Measurements from ENCODE around the gene LY6G5C. TPM values are rescaled to one million over a fixed set of nuclear protein-coding genes. Genes with fewer than 3 reads are reported as not detected.

The LY6G5C gene, protein sequence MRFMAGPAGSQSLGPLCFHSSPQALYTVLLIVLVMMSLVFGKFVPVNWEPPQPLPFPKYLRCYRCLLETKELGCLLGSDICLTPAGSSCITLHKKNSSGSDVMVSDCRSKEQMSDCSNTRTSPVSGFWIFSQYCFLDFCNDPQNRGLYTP
- total RNA-seq (2014; rRNA removed; shearing (Covaris generic)) = 0.47 and 3.6 TPM in 2 replicates
- polyA plus RNA-seq (2015; cell fraction: cytosol; rRNA removed) = 2.5 and 3.5 TPM in 2 replicates
- polyA plus RNA-seq (2015; cell fraction: nucleus; rRNA removed) = 1.6 and 3.5 TPM in 2 replicates

DNA sequence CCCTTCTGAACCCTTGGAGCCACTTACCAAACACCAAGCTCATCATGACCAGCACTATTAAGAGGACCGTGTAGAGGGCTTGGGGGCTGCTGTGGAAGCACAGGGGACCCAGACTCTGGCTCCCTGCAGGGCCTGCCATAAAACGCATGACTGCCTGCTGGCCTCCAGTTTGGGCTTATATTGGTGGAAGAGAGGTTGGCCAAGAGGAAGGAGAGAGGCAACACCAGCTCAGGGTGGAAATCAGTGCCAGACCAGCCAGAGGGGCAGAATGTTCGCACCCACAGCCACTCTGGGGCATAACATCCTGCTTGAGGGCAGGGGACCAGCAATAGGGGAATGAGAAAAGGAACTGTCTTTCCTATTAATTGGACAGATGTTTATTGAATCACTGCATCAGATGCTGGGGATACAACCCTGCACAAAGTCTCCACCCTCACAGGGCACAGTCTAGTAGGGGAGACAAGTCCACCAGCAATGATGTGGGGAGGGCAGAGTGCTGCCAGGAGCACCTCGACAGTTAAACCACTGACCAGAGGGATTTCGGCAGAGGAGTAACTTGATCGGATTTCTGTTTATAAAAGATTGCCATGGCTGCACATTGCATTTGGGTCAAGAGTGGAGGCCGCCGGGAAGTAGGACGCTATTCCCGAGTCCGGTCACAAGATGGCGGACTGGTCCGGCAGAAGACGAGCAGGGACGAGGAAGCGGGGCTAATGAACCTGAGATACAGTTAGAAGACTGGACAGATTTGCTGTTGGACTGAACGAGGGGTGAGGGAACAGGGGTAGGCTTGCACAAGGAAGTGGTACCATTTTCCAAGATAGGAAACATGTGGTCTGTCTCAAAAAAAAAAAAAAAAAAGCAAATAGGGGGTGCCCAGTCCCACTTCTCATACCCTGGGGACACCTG is at the start of gene LY6G5C:
Gene LY6G5C (minus strand): TSS at position 842 of the 909 bp plus-strand sequence. CDS start 694 bp downstream, at position 148.
- peak; percentile 83 for DNase-seq (ENCODE audit: low read depth)

DNA sequence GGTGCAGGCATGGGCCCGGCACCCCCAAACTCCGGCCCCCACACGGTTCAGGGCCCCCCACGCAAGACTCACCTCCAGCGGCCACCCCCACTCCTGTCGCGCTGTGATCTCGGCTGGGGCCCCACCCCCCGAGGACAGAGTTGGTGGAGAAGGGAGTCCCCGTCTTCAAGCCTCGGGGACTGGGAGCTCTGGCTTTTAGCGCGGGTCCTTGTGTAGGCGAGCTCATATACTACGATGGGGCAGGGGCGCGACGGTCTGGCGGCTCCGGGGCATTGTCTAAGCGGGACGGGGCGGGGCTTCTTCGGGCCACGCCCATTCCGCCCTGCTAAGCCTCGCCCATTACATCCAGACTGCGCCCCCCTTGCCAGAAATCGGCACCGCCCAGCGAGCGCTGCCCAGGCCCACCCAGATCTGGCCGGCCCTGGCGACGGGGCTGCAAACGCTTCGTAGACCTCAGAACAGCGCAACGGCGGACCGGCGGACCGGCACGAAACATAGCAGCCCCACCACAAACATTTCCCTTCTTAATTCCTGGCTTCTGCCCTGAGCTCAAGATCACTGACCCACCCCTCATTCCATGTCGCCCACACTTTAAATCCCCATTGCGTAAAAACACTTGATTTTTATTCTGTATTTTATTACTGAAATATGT is 49.2 kb upstream of the LY6G5C start:
- peak; percentile 92 for DNase-seq (ENCODE audit: low read depth)

DNA sequence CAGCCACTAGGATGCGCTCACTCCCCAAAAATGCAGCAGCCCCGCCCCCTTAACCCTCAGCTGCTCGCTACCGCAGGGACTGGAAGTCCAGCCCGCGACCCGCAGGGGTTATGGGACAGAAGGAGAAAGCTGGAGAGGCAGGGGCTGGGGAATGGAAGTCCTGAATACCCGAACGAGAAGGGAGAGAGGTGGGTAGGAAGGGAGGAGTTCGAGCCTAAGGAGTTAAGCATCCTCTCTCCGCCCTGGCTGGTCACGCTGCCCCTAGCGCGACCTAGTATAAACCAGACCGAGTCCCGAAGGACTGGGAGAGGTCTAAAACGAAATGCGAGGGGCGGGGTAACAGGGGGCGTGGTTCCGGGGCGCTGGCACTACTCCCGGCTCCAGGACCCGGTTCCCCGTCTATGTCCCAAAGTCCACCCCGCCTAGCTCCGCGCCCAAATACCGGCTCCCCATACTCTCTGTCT is 48.7 kb upstream of the LY6G5C start:
- peak; percentile 82 for DNase-seq (ENCODE audit: low read depth)

DNA sequence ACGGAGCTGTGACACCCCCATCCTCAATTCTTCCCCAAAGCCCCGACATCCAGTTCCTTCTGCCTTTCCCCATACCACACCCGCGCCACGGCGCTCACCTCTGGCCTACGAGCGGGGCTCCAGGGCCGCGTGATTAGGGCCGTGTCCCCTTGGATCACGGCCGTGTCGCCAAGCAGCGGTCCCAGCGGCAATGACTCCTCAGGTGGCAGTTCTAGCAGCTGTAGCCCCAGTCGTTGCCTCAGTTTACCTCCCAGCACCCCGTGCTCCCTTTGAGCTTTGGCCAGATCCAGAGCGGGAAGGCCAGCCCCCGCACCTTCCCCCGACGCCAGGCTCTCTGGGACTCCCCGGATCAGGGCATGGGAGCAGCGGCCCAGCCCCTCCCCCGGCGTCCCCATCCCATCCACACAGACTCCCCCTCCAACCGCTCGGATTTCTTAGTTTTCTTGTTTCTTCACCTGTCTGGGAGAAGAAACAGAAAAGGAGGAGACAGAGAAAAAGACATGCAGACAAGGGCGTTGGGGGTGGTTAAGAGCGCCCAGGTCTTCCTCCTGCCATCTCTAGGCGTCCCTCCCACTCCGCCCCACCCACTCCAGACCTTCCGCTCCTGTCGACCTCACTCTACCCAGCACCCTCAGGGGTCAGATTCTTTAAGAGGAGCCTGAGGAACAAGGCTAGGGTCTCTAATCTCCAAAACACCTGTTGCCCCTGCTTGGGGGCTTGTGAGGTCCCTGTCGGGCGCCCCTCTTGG is 48.1 kb upstream of the LY6G5C start, which contains the start of gene DDAH2:
Gene DDAH2 (minus strand): TSS at position 533 of the 748 bp plus-strand sequence. CDS start 138 bp downstream, at position 395.
- DNase-seq (ENCODE audit: low read depth) = no peak

DNA sequence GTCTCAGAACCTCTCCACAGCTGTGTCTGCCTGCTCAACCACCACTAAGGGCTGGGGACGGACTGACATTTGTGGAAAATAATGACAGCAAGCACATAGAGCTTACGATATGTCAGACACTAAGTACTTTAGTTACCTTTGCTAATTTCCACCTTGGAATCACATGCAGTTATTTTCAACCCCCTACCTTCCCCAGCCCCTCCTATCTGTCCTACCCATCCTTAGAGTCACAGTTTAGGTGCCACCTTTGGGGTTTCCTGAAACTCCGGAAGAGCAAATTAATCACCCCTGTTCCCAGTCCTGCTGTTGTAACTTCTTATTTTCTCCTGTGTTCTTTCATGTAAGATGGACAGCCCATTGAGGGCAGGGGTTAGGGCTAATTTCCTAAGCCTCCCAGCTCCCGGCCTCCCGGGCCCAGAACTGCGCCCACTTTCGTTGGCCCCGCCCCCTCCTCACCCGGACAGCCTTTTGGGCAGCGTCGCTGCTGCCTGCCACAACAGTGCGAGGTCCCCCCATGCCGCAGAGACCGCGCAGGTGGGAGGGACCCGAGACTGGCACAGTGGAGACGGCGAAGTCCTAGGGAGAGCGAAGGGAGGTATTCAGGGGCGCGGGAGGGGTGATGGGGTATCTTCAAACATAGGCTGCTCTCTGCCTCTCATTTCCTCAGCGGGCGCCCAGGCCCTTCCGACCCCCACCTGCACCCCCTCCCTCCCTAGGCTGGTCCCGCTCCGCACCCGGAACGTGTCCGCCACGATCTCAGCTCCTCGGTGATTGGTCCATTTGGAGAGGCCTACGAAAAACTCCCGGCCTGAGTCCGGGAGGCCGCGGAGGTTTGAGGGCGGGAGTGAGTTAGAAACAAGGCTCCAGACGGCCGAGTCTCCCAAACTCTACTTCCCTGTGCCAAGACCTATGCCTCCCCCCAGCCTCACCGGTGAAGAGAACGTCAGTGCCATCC is 47.1 kb upstream of the LY6G5C start:
- no peak for DNase-seq (ENCODE audit: low read depth)

DNA sequence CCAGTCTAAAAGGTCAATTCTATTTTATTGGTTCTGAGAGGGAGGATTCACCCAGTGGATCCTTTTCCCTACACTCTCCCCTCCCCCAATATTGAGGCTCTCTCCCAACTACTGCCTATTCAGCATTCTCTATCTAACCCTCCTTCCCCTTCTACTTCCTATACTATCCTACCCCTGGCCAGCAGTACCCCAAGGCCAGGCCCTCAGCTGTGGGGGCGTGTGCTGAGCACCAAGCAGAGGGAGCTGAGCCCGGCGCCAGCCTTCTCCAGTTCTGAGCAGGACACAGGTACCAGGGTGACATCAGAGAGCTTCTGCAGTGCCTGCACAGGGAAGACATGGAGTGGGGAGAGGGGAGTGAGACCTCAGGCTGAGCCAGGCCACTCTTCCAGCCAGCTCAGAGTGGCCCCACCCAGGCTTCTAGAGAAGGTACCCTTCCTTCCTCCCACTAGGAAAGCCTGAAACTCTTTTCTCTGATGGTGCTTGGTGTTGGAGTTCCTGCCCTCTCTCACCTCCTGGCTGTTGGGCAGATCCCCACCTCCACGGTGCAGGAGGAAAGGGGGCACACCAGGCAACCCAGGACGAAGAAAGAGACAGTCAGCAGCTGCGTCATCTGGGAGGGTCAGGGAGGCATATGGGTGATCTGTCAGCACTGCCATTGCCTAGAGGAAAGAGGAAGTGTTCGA is 46.3 kb upstream of the LY6G5C start:
- DNase-seq (ENCODE audit: low read depth) = no peak

DNA sequence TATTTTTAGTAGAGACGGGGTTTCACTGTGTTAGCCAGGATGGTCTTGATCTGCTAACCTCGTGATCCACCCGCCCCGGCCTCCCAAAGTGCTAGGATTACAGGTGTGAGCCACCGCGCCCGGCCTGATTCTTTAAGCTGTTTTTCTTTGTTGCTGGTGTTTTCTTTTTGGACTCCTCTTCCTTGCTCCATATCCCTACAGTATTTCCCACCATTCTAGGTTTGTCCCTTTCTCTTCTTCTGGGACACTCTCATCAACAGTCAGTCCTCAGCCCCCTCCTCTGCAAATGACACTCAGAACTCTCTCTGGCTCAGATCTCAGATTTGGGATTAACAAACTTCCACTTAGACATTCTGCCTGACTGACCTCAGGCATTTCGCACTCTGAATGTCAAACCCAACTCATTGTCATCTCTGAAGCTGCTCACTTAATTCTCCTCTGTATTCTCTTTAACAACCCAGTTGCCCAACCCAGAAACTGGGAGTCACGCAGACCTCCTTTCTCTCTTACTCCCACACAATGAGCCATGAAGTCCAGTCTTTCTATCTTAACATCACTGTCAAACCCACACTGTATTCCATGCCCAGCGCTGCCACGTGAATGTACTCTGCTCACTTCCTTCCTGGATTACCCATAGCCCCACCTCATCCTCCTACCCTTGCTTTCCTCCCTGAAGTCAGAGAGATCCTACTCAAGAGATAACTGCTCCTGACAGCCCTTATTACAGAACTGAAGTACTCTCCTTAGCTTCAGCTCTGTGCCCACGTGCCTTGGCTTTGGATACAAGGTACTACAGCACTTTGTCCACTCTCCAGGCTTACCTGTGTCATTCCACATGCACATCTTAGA is 44.9 kb upstream of the LY6G5C start:
- no peak for DNase-seq (ENCODE audit: low read depth)

DNA sequence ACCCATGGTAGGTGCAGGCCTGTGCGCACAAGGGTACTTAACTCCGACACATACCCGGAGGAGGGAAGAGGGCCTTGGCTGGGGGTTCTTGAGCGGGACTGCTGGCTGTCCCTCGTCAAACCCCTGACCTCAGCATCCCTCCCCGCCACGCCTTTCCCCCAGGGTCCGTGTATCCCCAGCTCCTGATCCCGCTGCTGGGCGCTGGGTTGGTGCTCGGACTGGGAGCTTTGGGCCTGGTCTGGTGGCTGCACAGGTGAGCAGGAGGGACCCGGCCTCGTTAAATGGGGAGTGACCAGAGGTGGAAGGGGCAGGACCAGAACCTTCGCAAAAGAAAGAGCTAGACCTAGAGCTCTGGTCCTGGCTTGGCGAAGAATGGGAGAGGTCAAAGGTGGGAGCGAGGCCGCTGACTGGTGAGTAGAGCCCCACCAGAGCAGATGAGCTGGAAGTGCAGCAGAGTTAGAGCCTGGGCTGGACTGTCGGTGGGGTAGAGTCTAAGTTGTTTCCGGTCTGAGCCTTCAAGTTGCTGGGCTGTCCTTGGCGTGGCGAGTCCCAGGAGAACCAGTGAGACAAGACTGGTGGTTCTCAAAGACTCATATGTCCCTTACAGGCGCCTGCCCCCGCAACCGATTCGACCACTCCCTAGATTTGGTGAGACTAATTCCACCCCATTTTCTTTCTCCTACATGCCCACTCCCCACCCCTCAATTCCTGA is 43.3 kb upstream of the LY6G5C start:
- no peak for DNase-seq (ENCODE audit: low read depth)

DNA sequence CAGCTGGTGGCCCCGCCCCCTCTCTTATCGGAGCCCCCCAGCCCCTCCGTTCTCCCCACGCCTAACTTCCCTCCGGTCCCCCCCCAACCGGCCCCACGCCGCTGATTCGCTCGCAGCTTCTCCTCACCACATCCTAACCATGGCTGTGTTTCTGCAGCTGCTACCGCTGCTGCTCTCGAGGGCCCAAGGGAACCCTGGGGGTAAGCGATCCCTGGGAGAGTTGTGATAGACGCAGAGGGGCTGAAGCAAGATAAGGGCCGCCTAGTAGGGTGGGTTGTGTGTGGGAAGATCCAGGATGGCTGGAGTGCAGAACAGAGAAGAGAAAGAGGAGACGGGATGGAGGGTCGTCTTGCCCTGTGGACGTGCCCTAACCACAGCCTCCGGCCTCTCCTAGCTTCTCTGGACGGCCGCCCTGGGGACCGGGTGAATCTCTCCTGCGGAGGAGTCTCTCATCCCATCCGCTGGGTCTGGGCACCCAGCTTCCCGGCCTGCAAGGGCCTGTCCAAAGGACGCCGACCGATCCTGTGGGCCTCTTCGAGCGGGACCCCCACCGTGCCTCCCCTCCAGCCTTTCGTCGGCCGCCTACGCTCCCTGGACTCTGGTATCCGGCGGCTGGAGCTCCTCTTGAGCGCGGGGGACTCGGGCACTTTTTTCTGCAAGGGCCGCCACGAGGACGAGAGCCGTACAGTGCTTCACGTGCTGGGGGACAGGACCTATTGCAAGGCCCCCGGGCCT is 42.5 kb upstream of the LY6G5C start, which contains the start of gene MPIG6B:
Gene MPIG6B (plus strand): TSS at position 129 of the 735 bp plus-strand sequence. CDS start 11 bp downstream, at position 140.
- DNase-seq (ENCODE audit: low read depth) = no peak

DNA sequence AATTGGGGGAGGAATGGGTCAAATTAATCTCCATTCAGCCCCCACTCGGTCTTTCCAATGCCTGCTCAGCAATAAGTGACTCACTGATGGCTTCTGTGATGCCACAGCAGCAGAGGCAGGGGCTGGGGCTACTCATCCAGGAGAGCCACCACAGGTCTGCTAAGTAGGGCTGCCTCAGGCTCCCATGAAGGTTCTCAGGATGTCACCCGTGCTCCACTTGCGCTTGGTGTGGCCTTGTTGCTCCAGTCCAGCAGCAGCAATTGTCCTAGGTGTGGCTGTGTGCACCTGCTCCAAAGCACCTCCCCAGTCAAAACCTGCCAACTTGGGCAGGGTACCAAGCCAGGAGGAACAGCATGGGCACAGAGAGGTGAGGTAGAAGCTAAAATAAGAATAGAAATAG is 41.3 kb upstream of the LY6G5C start:
- DNase-seq (ENCODE audit: low read depth) = no peak

DNA sequence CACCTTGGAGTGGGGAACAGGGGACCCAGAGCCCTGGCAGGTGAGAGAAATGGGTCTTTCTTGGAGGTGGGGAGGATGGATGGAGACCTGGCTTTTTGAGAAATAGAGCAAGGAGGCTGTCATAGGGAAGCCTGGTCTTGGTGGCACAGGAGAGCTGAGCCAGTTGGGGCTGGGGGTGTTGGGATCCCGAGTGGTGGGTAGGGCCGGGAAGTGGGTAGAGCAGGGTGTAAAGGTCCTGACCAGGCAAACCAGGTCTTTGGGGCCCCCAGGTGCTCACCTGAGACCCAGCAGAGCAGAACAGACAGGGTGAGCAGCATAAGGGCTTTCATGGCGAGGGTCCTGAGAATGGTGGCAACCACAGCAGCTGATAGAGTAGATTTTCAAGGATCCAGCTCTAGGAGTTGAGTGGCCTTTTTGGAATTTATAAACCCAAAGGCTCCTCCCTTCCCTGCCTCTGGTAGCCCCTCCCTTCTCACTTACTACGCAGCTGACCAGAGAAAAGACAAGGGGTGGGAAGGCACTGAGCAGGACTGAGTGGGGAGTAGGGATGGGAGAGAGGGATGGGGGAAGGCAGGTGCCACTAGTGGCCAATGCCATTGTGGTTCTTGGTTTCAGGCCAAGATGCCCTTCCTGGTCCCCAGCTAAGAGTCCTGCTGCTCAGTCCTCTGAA is 40.6 kb upstream of the LY6G5C start, which contains the start of gene LY6G6C:
Gene LY6G6C (minus strand): TSS at position 396 of the 670 bp plus-strand sequence. CDS start 67 bp downstream, at position 329.
- no peak for DNase-seq (ENCODE audit: low read depth)

DNA sequence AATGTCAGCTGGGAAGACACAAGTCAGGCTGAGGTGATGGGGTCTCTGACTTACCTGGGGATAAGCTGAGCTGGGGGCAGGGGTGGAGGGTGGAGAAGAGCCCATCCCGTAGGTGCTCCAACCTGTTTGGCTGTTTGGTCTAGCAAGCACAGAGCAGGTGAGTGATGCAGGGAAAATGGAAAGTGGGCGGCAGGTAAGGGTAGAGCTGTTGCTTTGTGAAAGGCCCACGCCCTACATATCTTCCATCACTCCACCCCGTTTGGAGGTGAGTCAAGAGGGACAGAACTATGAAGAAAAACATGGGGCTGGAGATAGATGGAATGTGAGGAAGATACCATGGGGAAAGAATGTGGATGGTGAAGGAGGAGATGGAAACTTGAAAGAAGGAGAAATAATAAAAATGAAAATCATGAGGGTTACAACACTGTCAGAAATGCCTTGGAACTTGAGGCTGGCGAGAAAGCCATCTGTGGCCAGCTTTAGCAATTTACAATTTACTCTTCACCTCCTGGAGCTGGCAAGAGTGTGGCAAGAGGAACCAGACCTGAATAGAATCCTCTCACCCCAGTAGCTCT is 39.4 kb upstream of the LY6G5C start:
- DNase-seq (ENCODE audit: low read depth) = no peak

DNA sequence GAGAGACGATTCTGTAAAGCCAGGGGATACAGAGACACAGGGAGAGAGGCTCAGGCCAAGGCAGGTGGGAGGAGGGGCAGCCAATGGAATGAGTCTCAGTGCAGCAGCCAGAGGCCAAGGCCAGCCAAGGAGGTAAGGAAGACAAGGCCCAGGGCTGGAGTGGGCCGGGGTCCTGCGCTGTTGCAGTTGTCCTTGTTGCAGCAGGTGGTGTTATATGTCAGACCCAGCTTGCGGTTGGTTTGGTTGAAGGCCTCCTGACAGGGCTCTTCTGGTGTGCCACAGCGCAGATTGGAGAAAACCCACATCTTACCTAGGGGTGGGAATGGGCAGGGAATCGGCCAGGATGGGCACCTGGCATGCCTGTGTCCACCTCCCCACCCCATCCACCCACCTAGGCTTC is 38.1 kb upstream of the LY6G5C start:
- no peak for DNase-seq (ENCODE audit: low read depth)

DNA sequence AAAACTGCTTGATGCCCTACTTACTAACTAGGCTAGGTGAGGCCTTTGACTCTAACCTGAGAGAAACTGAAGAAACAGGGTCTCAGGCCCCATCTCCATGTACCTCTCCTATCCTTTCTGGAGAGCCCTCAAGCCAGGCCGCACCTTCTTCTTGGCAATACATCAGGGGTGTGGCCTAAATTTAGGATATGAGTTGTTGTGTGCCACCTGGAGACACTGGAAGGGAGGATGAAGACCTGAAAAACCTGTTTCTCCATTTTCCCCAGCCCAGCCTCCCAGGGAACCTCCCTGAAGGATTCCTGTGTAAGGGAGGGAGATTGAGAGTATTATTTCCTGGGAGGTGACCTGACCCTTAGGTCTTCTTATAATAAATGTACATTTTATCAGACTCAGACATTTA is 37.4 kb upstream of the LY6G5C start:
- DNase-seq (ENCODE audit: low read depth) = no peak

DNA sequence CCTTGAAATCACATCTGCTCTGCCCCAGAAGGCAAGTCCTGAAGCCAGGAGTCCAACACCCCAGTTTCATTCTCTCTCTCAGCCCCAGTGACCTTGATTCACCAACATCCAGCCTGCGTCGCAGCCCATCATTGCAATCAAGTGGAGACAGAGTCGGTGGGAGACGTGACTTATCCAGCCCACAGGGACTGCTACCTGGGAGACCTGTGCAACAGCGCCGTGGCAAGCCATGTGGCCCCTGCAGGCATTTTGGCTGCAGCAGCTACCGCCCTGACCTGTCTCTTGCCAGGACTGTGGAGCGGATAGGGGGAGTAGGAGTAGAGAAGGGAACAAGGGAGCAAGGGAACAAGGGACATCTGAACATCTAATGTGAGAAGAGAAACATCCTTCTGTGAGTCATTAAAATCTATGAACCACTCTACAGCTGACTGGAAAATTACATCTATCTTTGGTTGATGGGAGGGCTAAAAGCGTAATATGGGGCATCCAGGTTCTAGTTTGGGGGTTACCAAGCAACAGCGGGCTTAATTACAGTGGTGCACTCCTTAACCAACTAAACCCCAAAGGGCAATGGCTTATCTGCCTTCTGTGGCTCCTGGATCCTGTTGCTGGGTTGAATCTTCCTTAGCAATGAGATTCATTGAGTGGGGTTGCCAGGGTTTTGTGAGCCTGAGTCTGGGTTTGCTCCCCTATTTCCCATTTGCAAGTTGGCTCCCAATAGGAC is 36.8 kb upstream of the LY6G5C start:
- no peak for DNase-seq (ENCODE audit: low read depth)

All from HT1080 (cell line).